DOHH2 (cell line): ENCODE measurements around the gene ALG8.

ENCODE experiments used
- H3F3A ChIP-seq: fragments of 200-600 bp; sonication (generic), shearing (Covaris generic); 2 replicates; pipeline ENCODE4 v1.6.0; 2016; ENCODE audit warnings: antibody characterized with exemption, mild to moderate bottlenecking; ENCODE audit not compliant: control insufficient read depth, insufficient read depth
- H3K27ac ChIP-seq: fragments of 200-600 bp; sonication (generic); 2 replicates; pipeline ENCODE4 v1.5.1; 2014; ENCODE audit warnings: low read depth, mild to moderate bottlenecking, low read length, moderate library complexity
- H3K27me3 ChIP-seq: fragments of 200-600 bp; sonication (generic); 2 replicates; pipeline ENCODE4 v1.6.1; 2014; ENCODE audit warnings: mild to moderate bottlenecking, low read length, mixed read lengths; ENCODE audit not compliant: control insufficient read depth
- H3K36me3 ChIP-seq: fragments of 200-600 bp; sonication (generic); 2 replicates; pipeline ENCODE4 v1.6.1; 2014; ENCODE audit warnings: mild to moderate bottlenecking, low read length, moderate library complexity, mixed read lengths; ENCODE audit not compliant: control insufficient read depth
- H3K4me1 ChIP-seq: fragments of 200-600 bp; sonication (generic); 2 replicates; pipeline ENCODE4 v1.6.1; 2014; ENCODE audit warnings: mild to moderate bottlenecking, low read length, mixed read lengths; ENCODE audit not compliant: control insufficient read depth
- H3K4me2 ChIP-seq: fragments of 200-600 bp; sonication (generic); 2 replicates; pipeline ENCODE4 v1.6.0; 2014; ENCODE audit warnings: mild to moderate bottlenecking, low read length, moderate library complexity
- H3K4me3 ChIP-seq: fragments of 200-600 bp; sonication (generic); 2 replicates; pipeline ENCODE4 v1.5.1; 2014; ENCODE audit warnings: mild to moderate bottlenecking, low read length, mixed read lengths
- H3K79me2 ChIP-seq: fragments of 200-600 bp; sonication (generic); 2 replicates; pipeline ENCODE4 v1.6.1; 2014; ENCODE audit warnings: mild to moderate bottlenecking, low read length, mixed read lengths; ENCODE audit not compliant: control insufficient read depth
- H3K9me2 ChIP-seq: fragments of 200-600 bp; sonication (generic); replicated peaks from 2 replicates; pipeline ENCODE4 v1.6.1; 2014; ENCODE audit warnings: mild to moderate bottlenecking, low read length, mixed read lengths; ENCODE audit not compliant: control insufficient read depth
- H3K9me3 ChIP-seq: fragments of 200-600 bp; sonication (generic); 2 replicates; pipeline ENCODE4 v1.6.1; 2014; ENCODE audit warnings: antibody characterized with exemption, low read length, mixed read lengths; ENCODE audit not compliant: control insufficient read depth, insufficient read depth
- H4K20me1 ChIP-seq: fragments of 200-600 bp; sonication (generic); 2 replicates; pipeline ENCODE4 v1.6.0; 2014; ENCODE audit warnings: low read depth, mild to moderate bottlenecking, antibody characterized with exemption, low read length, moderate library complexity; ENCODE audit not compliant: control insufficient read depth, insufficient read depth
- EZH2phosphoT487 ChIP-seq: fragments of 200-600 bp; sonication (generic); IDR thresholded peaks from 2 replicates; pipeline ENCODE4 v1.6.1; 2017; ENCODE audit warnings: borderline replicate concordance, mild to moderate bottlenecking, antibody characterized with exemption, low read length, moderate library complexity, mixed read lengths
- TF ChIP-seq, protein P1 (sequence below): fragments of 200-600 bp; sonication (generic); IDR thresholded peaks from one replicate; pipeline ENCODE4 v1.5.1; 2014; ENCODE audit warnings: antibody characterized with exemption, mild to moderate bottlenecking, low read depth, low read length; ENCODE audit not compliant: poor library complexity, severe bottlenecking

ALG8 gene

GRCh38 chr11:78112582-78113275, 26.7 kb downstream of the ALG8 start:
- Histone ChIP-seq H3K79me2 (no peaks in the 10 kb centered on the region), H3F3A (no peaks in the 10 kb centered on the region), H3K4me3 (no peak overlapping the region), H3K9me3 (no peaks in the 10 kb centered on the region), H3K4me1 (no peaks in the 10 kb centered on the region), H3K4me2 (no peak overlapping the region), H3K27me3 (no peaks in the 10 kb centered on the region), H4K20me1 (no peaks in the 10 kb centered on the region), H3K36me3 (peaks cover 47% of the 10 kb centered on the region), H3K9me2 (no peaks in the 10 kb centered on the region), H3K27ac (no peak overlapping the region)
- TF ChIP-seq, protein P1, sequence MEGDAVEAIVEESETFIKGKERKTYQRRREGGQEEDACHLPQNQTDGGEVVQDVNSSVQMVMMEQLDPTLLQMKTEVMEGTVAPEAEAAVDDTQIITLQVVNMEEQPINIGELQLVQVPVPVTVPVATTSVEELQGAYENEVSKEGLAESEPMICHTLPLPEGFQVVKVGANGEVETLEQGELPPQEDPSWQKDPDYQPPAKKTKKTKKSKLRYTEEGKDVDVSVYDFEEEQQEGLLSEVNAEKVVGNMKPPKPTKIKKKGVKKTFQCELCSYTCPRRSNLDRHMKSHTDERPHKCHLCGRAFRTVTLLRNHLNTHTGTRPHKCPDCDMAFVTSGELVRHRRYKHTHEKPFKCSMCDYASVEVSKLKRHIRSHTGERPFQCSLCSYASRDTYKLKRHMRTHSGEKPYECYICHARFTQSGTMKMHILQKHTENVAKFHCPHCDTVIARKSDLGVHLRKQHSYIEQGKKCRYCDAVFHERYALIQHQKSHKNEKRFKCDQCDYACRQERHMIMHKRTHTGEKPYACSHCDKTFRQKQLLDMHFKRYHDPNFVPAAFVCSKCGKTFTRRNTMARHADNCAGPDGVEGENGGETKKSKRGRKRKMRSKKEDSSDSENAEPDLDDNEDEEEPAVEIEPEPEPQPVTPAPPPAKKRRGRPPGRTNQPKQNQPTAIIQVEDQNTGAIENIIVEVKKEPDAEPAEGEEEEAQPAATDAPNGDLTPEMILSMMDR, result no peak
- TF ChIP-seq EZH2phosphoT487, result no peak

- TF ChIP-seq, protein P1, result no peak
- TF ChIP-seq EZH2phosphoT487, result no peak
- peaks cover 46% of the 10 kb centered on the region for H3K36me3 ChIP-seq
- H3K79me2 ChIP-seq, result no peaks in the 10 kb centered on the region
- H3K27me3 ChIP-seq, result no peaks in the 10 kb centered on the region
- H4K20me1 ChIP-seq, result no peaks in the 10 kb centered on the region
- no peak overlapping the region for H3K4me3 ChIP-seq
- no peaks in the 10 kb centered on the region for H3K4me1 ChIP-seq
- no peak overlapping the region for H3K4me2 ChIP-seq
- H3K27ac ChIP-seq, result no peak overlapping the region
- no peaks in the 10 kb centered on the region for H3F3A ChIP-seq
- no peaks in the 10 kb centered on the region for H3K9me2 ChIP-seq
- H3K9me3 ChIP-seq, result no peaks in the 10 kb centered on the region
These were observed 28.1 kb downstream of the ALG8 start for GRCh38 chr11:78111298-78111697.

DNA sequence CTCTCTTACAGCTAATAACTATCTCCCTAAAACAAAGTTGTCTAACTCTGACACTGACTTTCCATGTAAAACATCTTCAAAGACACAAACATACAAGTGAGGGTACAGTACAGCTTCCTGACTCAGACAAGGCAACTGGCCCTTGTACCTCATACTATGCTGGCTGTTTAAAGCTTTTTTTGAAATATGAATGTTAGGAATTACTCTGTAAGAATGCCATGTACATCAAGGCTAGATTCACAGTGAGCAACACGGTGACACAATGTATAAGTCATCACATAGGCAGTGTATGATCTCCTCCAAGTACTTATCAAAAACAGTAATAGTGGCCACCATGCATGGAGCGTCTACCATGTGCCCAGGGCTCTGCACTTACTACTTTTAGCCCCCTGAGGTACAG, 28.6 kb downstream of the ALG8 start:
- Histone ChIP-seq H3K9me3 (no peaks in the 10 kb centered on the region), H3K27ac (no peak overlapping the region), H3K9me2 (no peaks in the 10 kb centered on the region), H3K4me3 (no peak overlapping the region), H3K27me3 (no peaks in the 10 kb centered on the region), H4K20me1 (no peaks in the 10 kb centered on the region), H3K4me2 (no peak overlapping the region), H3K4me1 (no peaks in the 10 kb centered on the region), H3F3A (no peaks in the 10 kb centered on the region), H3K36me3 (peaks cover 46% of the 10 kb centered on the region), H3K79me2 (no peaks in the 10 kb centered on the region)
- no peak for TF ChIP-seq EZH2phosphoT487

DNA sequence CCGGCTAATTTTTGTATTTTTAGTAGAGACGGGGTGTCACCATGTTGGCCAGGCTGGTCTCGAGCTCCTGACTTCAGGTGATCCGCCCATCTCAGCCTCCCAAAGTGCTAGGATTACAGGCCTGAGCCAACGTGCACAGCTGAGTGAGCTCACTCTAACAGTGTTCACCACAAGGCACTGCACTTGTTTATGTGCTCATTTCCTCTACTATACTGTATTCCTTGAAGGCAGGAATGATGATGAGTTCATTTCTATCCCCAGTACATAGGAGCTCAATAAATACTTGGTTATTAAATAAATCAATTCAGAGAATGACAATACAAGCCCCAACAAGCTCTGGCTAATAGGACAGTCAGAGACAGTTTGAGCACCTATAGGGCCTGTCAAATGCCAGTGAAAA, 29.1 kb downstream of the ALG8 start:
- Histone ChIP-seq H3K4me1 (no peaks in the 10 kb centered on the region), H3K9me3 (no peaks in the 10 kb centered on the region), H3K9me2 (no peaks in the 10 kb centered on the region), H3K79me2 (no peaks in the 10 kb centered on the region), H3K36me3 (peaks cover 46% of the 10 kb centered on the region), H3F3A (no peaks in the 10 kb centered on the region), H4K20me1 (no peaks in the 10 kb centered on the region), H3K4me3 (no peak overlapping the region), H3K27me3 (no peaks in the 10 kb centered on the region), H3K27ac (no peak overlapping the region), H3K4me2 (no peak overlapping the region)
- TF ChIP-seq, protein P1, result no peak
- TF ChIP-seq EZH2phosphoT487, result no peak
